ENCODE data around the gene ANO10. TPM values are rescaled to one million over a fixed set of nuclear protein-coding genes. Genes with fewer than 3 reads are reported as not detected.
"Not testable (repeated sequence)": the region's sequence is repeated elsewhere in the genome, so short reads cannot be mapped to it uniquely, and the experiment has no call there.

Gene ANO10
- total RNA-seq, 3 donors from 2014 or later: 3.1 to 4.8 (median 4.7) TPM

DNA sequence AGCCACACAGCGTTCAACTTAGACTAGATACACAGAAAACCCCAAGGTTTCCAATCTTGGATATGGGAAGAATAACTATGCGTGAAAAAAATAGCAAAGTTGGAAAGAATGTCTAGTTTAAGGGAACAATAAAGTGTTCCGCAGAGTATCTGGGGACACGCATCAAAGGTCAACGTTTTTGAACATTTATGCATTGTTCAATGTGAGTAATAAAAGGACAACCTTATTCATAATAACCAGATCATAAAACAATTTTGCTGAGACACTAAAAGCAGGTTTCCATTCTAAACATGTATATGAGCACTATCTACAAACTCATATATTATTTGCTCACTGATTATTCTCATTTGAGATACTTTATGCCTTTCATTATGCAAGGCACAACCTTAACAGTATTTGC, 7.8 kb downstream of the ANO10 start:
- DNase-seq: no peak
- Mint-ChIP-seq H3K36me3 (ENCODE audit: insufficient read depth) (no peaks in the 10 kb centered on the region), H3K27me3 (ENCODE audit: low read depth) (no peaks in the 10 kb centered on the region), H3K9me3 (no peaks in the 10 kb centered on the region), H3K4me1 (ENCODE audit: low read depth) (no peaks in the 10 kb centered on the region), H3K4me3 (no peak overlapping the region)
- no peak for ATAC-seq

DNA sequence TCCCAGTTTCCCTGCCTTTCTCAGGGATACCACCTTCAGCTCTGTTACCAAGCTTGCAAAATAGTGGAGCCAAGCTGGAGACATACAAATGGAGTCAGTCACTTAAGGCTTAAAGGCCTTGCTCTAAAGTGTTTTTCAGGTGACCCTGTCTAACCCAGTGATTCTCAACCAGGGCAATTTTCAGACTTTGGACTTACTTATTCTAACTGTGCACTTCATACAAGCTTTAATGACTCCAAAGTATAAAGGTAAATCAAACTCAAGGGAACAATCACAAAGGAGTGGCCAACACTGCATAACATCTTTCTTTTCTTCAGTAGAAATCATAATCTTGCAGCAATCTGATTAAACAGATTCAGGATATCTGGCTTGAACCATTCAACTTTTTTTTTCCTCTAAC, 9.4 kb downstream of the ANO10 start:
- Mint-ChIP-seq H3K4me3 (no peak overlapping the region), H3K9me3 (no peaks in the 10 kb centered on the region), H3K27me3 (ENCODE audit: low read depth) (no peaks in the 10 kb centered on the region), H3K4me1 (ENCODE audit: low read depth) (no peaks in the 10 kb centered on the region), H3K36me3 (ENCODE audit: insufficient read depth) (no peaks in the 10 kb centered on the region)
- ATAC-seq: no peak
- no peak for DNase-seq

DNA sequence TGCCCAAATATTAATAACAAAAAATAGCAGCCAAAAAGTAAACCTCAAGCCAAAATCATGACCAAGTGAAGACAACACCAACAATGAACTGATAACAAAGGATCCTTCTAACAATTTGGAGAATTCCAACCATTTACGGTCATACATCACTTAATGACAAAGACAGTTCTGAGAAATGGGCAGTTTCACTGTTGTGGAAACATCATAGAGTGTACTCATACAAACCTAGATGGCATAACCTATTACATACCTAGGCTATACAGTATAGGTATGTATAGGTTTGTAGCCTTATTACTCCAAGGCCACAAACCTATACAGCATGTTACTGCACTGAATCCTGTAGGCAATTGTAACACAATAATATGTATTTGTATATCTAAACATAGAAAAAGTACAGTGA, 12.4 kb downstream of the ANO10 start:
- peaks cover 6% of the 10 kb centered on the region for H3K36me3 Mint-ChIP-seq (ENCODE audit: insufficient read depth)
- no peak for DNase-seq
- H3K4me3 Mint-ChIP-seq: no peak overlapping the region
- H3K9me3 Mint-ChIP-seq: no peaks in the 10 kb centered on the region
- no peaks in the 10 kb centered on the region for H3K4me1 Mint-ChIP-seq (ENCODE audit: low read depth)
- no peaks in the 10 kb centered on the region for H3K27me3 Mint-ChIP-seq (ENCODE audit: low read depth)
- ATAC-seq: no peak

DNA sequence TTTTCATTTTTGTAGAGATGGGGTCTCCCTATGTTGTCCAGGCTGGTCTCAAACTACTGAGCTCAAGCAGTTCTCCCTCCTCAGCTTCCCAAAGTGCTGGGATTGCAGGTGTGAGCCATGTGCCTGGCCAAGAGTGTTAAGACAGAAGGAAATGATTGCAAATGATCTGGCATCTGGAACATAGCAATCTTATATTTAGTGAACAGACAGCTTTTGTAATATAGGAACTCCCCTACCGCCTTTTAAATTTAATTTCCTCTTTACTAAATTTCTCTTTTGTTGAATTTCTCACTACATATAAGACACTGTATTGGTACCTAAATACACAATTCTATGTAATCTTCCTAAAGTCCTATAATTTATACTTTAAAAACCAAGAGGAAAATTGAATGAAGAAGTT, 13.1 kb downstream of the ANO10 start:
- no peaks in the 10 kb centered on the region for H3K27me3 Mint-ChIP-seq (ENCODE audit: low read depth)
- no peak overlapping the region for H3K4me3 Mint-ChIP-seq
- H3K36me3 Mint-ChIP-seq (ENCODE audit: insufficient read depth): peaks cover 11% of the 10 kb centered on the region
- H3K9me3 Mint-ChIP-seq: no peaks in the 10 kb centered on the region
- ATAC-seq (no peak), DNase-seq (no peak)
- H3K4me1 Mint-ChIP-seq (ENCODE audit: low read depth): no peaks in the 10 kb centered on the region

DNA sequence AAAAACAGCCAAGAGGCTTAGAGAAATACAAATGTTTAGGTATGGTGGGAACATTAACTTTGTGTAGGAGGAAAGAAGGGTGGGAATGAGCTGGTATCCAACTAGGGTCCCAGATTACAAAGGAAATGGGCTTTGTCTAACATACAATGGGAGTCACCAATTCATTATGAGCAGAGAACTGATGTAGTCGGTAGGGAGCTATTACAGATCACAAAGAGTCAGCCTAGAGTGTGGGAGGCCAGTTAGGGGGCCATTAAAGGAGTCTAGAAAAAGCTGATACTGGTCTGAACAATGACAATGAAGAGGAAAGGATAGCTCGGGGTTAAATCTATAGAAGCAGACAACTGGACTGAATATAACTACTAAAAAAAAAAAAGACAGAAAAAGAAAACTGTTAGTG, 15.5 kb downstream of the ANO10 start:
- ATAC-seq (no peak), DNase-seq (no peak)
- no peak overlapping the region for H3K4me3 Mint-ChIP-seq
- no peaks in the 10 kb centered on the region for H3K4me1 Mint-ChIP-seq (ENCODE audit: low read depth)
- peaks cover 18% of the 10 kb centered on the region for H3K36me3 Mint-ChIP-seq (ENCODE audit: insufficient read depth)
- H3K27me3 Mint-ChIP-seq (ENCODE audit: low read depth): no peaks in the 10 kb centered on the region
- no peaks in the 10 kb centered on the region for H3K9me3 Mint-ChIP-seq

DNA sequence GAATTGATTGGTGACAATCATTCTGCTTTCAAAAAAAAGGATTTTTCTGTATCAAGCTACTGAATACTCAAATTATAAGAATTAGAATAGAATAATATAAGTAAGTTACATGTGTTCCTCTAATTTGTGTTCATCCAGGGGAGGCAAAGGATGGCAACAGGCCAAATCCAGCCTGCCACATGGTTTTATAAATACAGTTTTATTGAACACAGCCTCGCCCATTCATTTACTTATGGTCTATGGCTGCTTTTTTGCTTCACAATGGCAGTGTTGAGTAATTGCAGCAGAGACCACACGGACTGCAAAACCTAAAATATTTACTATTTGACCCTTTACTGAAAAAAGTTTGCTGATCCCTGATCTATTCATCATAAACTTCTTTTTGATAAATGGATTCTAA, 21.9 kb downstream of the ANO10 start:
- not testable (repeated sequence) for H3K4me1 Mint-ChIP-seq (ENCODE audit: low read depth); H3K9me3 Mint-ChIP-seq; DNase-seq; ATAC-seq; H3K27me3 Mint-ChIP-seq (ENCODE audit: low read depth); H3K4me3 Mint-ChIP-seq
- H3K36me3 Mint-ChIP-seq (ENCODE audit: insufficient read depth): peaks cover 26% of the 10 kb centered on the region

DNA sequence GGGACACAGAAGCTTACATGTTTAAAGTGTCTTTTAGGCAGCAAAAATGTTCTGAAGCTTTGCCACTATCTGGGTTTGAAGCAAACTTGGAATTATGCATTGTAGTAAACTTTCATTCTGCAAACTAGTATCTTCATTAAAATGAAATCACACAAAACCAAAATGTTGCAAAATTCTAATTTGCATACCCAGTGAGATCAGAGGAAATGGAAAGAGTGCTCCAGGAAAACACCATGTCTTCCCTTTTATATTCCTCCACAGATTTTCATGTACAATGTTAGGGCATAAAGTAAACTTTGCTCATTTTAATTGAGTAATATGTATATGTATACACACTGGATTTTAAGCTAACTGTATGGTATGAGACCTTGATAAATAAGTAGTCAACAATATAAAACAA, 23.9 kb downstream of the ANO10 start:
- Mint-ChIP-seq H3K27me3 (ENCODE audit: low read depth) (no peaks in the 10 kb centered on the region), H3K36me3 (ENCODE audit: insufficient read depth) (peaks cover 26% of the 10 kb centered on the region), H3K4me3 (no peak overlapping the region), H3K4me1 (ENCODE audit: low read depth) (no peaks in the 10 kb centered on the region), H3K9me3 (peaks cover 6% of the 10 kb centered on the region)
- no peak for DNase-seq
- ATAC-seq: no peak

DNA sequence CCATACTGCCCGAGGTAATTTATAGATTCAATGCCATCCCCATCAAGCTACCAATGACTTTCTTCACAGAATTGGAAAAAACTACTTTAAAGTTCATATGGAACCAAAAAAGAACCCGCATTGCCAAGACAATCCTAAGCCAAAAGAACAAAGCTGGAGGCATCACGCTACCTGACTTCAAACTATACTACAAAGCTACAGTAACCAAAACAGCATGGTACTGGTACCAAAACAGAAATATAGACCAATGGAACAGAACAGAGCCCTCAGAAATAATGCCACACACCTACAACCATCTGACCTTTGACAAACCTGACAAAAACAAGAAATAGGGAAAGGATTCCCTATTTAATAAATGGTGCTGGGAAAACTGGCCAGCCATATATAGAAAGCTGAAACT, 25.6 kb downstream of the ANO10 start:
- not testable (repeated sequence) for H3K4me3 Mint-ChIP-seq; H3K4me1 Mint-ChIP-seq (ENCODE audit: low read depth); ATAC-seq; DNase-seq; H3K27me3 Mint-ChIP-seq (ENCODE audit: low read depth)
- H3K36me3 Mint-ChIP-seq (ENCODE audit: insufficient read depth): peaks cover 32% of the 10 kb centered on the region
- H3K9me3 Mint-ChIP-seq: peaks cover 16% of the 10 kb centered on the region

DNA sequence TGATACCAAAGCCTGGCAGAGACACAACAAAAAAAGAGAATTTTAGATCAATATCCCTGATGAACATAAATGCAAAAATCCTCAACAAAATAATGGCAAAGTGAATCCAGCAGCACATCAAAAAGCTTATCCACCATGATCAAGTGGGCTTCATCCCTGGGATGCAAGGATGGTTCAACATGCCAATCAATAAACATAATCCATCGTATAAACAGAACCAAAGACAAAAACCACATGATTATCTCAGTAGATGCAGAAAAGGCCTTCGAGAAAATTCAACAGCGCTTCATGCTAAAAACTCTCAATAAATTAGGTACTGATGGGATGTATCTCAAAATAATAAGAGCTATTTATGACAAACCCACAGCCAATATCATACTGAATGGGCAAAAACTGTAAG, 26.5 kb downstream of the ANO10 start:
- not testable (repeated sequence) for DNase-seq; H3K4me3 Mint-ChIP-seq; ATAC-seq; H3K27me3 Mint-ChIP-seq (ENCODE audit: low read depth); H3K4me1 Mint-ChIP-seq (ENCODE audit: low read depth)
- Mint-ChIP-seq H3K9me3 (peaks cover 17% of the 10 kb centered on the region), H3K36me3 (ENCODE audit: insufficient read depth) (peaks cover 39% of the 10 kb centered on the region)

DNA sequence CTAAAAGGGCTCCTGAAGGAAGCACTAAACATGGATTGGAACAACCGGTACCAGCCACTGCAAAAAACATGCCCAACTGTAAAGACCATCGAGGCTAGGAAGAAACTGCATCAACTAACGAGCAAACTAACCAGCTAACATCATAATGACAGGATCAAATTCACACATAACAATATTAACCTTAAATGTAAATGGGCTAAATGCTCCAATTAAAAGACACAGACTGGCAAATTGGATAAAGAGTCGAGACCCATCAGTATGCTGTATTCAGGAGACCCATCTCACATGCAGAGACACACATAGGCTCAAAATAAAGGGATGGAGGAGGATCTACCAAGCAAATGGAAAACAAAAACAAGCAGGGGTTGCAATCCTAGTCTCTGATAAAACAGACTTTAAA, 28.2 kb downstream of the ANO10 start:
- H3K27me3 Mint-ChIP-seq (ENCODE audit: low read depth); H3K4me1 Mint-ChIP-seq (ENCODE audit: low read depth); DNase-seq; H3K4me3 Mint-ChIP-seq; ATAC-seq: not testable (repeated sequence)
- Mint-ChIP-seq H3K9me3 (peaks cover 17% of the 10 kb centered on the region), H3K36me3 (ENCODE audit: insufficient read depth) (peaks cover 44% of the 10 kb centered on the region)

DNA sequence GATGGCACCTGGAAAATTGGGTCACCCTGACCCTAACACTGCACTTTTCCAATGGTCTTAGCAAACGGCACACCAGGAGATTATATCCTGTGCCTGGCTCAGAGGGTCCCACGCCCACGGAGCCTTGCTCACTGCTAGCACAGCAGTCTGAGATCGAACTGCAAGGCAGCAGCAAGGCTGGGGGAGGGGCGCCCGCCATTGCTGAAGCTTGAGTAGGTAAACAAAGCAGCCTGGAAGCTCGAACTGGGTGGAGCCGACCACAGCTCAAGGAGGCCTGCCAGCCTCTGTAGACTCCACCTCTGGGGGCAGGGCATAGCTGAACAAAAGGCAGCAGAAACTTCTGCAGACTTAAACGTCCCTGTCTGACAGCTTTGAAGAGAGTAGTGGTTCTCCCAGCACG, 29.9 kb downstream of the ANO10 start:
- Mint-ChIP-seq H3K9me3 (peaks cover 17% of the 10 kb centered on the region), H3K36me3 (ENCODE audit: insufficient read depth) (peaks cover 41% of the 10 kb centered on the region)
- not testable (repeated sequence) for H3K27me3 Mint-ChIP-seq (ENCODE audit: low read depth); H3K4me3 Mint-ChIP-seq; ATAC-seq; DNase-seq; H3K4me1 Mint-ChIP-seq (ENCODE audit: low read depth)

DNA sequence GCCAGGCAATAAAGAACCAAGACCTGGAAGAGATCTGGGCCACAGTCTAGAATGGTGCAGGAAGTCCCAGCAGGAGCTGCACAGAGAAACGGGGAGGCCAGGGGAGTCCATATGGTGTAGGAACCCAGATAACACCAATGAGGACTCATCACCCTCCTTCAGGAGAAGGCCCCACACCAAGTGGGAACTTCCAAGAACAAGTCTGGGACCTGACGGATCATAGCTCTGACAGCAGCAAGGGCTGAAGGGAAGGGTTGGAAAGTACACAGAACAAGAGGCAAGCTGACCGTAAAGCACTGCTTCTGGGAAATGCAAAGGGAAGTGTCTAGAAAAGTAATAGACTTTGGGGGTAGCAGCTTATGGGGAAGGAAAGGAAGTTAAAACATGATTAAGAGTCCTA, 34.5 kb downstream of the ANO10 start:
- H3K36me3 Mint-ChIP-seq (ENCODE audit: insufficient read depth): peaks cover 15% of the 10 kb centered on the region
- peaks cover 4% of the 10 kb centered on the region for H3K9me3 Mint-ChIP-seq
- ATAC-seq (no peak), DNase-seq (no peak)
- no peaks in the 10 kb centered on the region for H3K27me3 Mint-ChIP-seq (ENCODE audit: low read depth)
- no peak overlapping the region for H3K4me3 Mint-ChIP-seq
- peaks cover 13% of the 10 kb centered on the region for H3K4me1 Mint-ChIP-seq (ENCODE audit: low read depth)

DNA sequence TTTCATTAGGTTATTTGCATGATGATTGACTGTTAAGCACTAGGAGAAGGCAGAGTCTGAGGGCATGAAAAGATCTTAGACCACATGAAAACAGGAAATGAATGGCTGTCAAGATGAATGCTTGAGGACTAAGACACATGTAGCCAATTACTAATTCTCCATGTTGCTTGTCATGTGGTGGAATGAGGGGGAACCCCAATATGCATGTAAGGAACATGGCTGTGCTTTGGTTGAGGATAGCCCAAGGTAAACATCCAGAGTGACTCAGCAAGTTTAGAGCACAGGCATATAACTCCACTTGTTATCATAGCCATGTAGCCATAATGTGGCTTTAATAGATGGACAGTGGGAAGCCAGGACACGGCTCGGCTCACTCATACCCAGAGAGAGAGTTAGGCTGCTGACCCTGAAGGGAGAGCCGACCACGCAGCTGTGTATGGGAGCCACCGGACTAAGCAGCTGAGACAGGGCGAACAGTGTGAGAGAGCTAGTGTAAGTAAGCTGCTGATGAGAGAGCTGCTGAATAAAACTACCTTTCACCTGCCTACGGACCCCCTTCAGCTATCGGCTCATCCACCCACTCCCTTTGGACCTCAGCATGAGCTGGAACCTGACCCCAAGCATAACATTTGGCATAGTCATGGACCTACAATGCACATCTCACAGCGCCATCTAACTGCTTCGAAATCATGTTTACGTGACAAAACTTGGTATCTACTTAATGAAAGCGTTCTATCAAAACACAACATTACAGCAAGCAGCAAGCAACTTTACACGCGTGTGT, 37.6 kb downstream of the ANO10 start:
- Mint-ChIP-seq H3K36me3 (ENCODE audit: insufficient read depth) (peaks cover 6% of the 10 kb centered on the region), H3K9me3 (no peaks in the 10 kb centered on the region), H3K4me1 (ENCODE audit: low read depth) (peaks cover 13% of the 10 kb centered on the region), H3K27me3 (ENCODE audit: low read depth) (no peaks in the 10 kb centered on the region), H3K4me3 (no peak overlapping the region)
- ATAC-seq (peak; percentile 71 to 85), DNase-seq (no peak)

DNA sequence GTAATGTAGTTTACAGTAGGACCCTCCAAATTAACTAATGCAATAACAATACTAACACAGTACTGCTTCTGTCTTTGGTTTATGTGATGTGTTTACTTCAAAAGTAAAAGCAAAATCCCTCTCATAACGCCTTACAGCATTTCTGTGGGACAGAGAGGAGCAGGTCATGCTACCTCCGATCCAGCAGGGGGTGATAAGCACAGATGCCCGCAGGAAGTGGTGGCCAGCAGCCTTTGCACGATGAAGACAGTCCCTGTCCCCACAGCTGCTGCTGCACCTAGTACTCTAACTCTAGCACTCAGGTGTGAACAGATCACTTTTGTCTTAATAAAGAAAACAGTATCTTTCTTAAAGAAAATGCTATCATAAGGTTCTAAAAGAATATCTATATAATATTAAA, 38.3 kb downstream of the ANO10 start:
- Mint-ChIP-seq H3K4me3 (no peak overlapping the region), H3K9me3 (no peaks in the 10 kb centered on the region), H3K36me3 (ENCODE audit: insufficient read depth) (peaks cover 2% of the 10 kb centered on the region), H3K27me3 (ENCODE audit: low read depth) (no peaks in the 10 kb centered on the region), H3K4me1 (ENCODE audit: low read depth) (peaks cover 13% of the 10 kb centered on the region)
- DNase-seq (no peak), ATAC-seq (no peak)

DNA sequence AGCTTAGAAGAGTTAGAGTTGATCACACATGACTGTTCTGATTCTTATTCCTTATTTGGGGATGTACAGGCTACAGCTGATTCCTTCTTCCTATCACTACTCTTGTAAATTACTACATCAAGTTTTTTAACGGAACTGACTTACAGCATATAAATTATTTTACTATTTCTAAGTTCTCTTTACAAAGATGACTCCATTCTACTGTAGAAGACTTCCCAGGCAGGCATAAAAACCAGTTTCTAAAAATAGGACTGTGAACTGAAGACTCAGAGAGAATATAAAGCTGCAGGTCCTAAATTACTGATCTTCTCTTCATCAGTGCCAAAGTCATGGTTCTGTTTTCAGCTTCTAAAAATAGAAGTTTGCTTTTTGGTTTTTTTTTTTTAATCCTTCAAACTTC, 38.9 kb downstream of the ANO10 start:
- Mint-ChIP-seq H3K27me3 (ENCODE audit: low read depth) (no peaks in the 10 kb centered on the region), H3K4me3 (no peak overlapping the region), H3K36me3 (ENCODE audit: insufficient read depth) (peaks cover 2% of the 10 kb centered on the region), H3K4me1 (ENCODE audit: low read depth) (peaks cover 13% of the 10 kb centered on the region), H3K9me3 (no peaks in the 10 kb centered on the region)
- ATAC-seq (no peak), DNase-seq (no peak)

Data from activated T-cell treated with anti-CD3 and anti-CD28 coated beads, Interleukin-2, amount 50 U/mL, for 4 hours (primary cell).